ENCODE results near the gene COL16A1. TPM values are rescaled to one million over a fixed set of nuclear protein-coding genes. Genes with fewer than 3 reads are reported as not detected.

Gene COL16A1
- total RNA-seq, 1 donor from 2014 or later = 90.7 TPM

GRCh38 chr1:31627930-31628559 is 75.8 kb downstream of the COL16A1 start:
- Mint-ChIP-seq H3K9me3 (ENCODE audit: unreplicated experiment) (no peaks in the 10 kb centered on the region), H3K27me3 (ENCODE audit: unreplicated experiment) (no peaks in the 10 kb centered on the region), H3K36me3 (ENCODE audit: unreplicated experiment) (peaks cover 35% of the 10 kb centered on the region), H3K27ac (ENCODE audit: unreplicated experiment) (no peak overlapping the region), H3K4me3 (ENCODE audit: unreplicated experiment) (no peak overlapping the region), H3K4me1 (ENCODE audit: unreplicated experiment) (peaks cover 9% of the 10 kb centered on the region)
- DNase-seq (ENCODE audit: extremely low spot score, unreplicated experiment) = no peak
- TF ChIP-seq, protein P1, sequence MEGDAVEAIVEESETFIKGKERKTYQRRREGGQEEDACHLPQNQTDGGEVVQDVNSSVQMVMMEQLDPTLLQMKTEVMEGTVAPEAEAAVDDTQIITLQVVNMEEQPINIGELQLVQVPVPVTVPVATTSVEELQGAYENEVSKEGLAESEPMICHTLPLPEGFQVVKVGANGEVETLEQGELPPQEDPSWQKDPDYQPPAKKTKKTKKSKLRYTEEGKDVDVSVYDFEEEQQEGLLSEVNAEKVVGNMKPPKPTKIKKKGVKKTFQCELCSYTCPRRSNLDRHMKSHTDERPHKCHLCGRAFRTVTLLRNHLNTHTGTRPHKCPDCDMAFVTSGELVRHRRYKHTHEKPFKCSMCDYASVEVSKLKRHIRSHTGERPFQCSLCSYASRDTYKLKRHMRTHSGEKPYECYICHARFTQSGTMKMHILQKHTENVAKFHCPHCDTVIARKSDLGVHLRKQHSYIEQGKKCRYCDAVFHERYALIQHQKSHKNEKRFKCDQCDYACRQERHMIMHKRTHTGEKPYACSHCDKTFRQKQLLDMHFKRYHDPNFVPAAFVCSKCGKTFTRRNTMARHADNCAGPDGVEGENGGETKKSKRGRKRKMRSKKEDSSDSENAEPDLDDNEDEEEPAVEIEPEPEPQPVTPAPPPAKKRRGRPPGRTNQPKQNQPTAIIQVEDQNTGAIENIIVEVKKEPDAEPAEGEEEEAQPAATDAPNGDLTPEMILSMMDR (IDR thresholded peaks at IDR 0.05) = no peak

- peaks cover 9% of the 10 kb centered on the region for H3K4me1 Mint-ChIP-seq (ENCODE audit: unreplicated experiment)
- H3K27me3 Mint-ChIP-seq (ENCODE audit: unreplicated experiment) = no peaks in the 10 kb centered on the region
These were observed 76.4 kb downstream of the COL16A1 start for GRCh38 chr1:31627301-31627929.

GRCh38 chr1:31626223-31627207 is 77.3 kb downstream of the COL16A1 start:
- no peak for DNase-seq (ENCODE audit: extremely low spot score, unreplicated experiment)
- H3K27me3 Mint-ChIP-seq (ENCODE audit: unreplicated experiment) = no peaks in the 10 kb centered on the region
- H3K4me1 Mint-ChIP-seq (ENCODE audit: unreplicated experiment) = peaks cover 9% of the 10 kb centered on the region
- no peak overlapping the region for H3K4me3 Mint-ChIP-seq (ENCODE audit: unreplicated experiment)
- H3K36me3 Mint-ChIP-seq (ENCODE audit: unreplicated experiment) = peaks cover 29% of the 10 kb centered on the region
- H3K27ac Mint-ChIP-seq (ENCODE audit: unreplicated experiment) = no peak overlapping the region
- no peaks in the 10 kb centered on the region for H3K9me3 Mint-ChIP-seq (ENCODE audit: unreplicated experiment)
- TF ChIP-seq, protein P1 (IDR thresholded peaks at IDR 0.05) = no peak

More at GRCh38 chr1:31627301-31627929, 76.4 kb downstream of the COL16A1 start:
- Mint-ChIP-seq H3K27ac (ENCODE audit: unreplicated experiment) (no peak overlapping the region), H3K36me3 (ENCODE audit: unreplicated experiment) (peaks cover 32% of the 10 kb centered on the region), H3K9me3 (ENCODE audit: unreplicated experiment) (no peaks in the 10 kb centered on the region), H3K4me3 (ENCODE audit: unreplicated experiment) (no peak overlapping the region)
- TF ChIP-seq, protein P1 (IDR thresholded peaks at IDR 0.05) = no peak
- DNase-seq (ENCODE audit: extremely low spot score, unreplicated experiment) = no peak

DNA sequence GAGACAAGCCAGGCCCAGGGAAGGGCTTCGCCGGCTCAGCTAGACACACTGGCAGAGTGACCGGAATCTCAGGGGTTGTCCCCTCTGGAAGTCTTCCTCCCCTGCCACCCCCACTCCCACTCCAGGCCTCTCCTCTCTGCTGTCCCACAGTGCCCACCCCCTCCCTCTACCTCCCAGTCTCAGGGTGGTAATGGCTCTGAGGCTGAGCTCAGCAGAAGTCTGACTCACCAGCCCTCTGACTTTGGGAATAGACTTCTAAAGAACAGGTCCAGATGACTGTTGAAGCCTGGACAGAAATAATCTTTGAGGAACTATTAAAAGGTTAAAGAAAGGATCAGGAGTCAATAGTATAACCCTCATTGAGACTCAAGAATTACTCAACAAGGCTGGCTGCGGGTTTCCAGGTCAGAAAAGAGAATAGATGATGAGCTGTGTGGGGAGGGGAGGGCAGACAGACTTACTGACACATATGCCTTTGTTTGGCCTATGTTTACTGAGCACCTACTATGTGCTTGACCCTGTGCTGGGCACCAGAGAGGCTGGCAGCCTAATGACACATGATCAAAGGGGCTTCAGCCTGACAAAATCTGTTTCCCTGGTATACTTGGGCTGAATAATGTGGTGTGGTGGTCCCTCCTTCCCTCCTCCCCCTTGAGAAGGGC is 78.1 kb downstream of the COL16A1 start:
- peaks cover 9% of the 10 kb centered on the region for H3K4me1 Mint-ChIP-seq (ENCODE audit: unreplicated experiment)
- H3K9me3 Mint-ChIP-seq (ENCODE audit: unreplicated experiment) = no peaks in the 10 kb centered on the region
- DNase-seq (ENCODE audit: extremely low spot score, unreplicated experiment) = no peak
- no peak overlapping the region for H3K27ac Mint-ChIP-seq (ENCODE audit: unreplicated experiment)
- no peak overlapping the region for H3K4me3 Mint-ChIP-seq (ENCODE audit: unreplicated experiment)
- TF ChIP-seq, protein P1 (IDR thresholded peaks at IDR 0.05) = no peak
- H3K27me3 Mint-ChIP-seq (ENCODE audit: unreplicated experiment) = no peaks in the 10 kb centered on the region
- H3K36me3 Mint-ChIP-seq (ENCODE audit: unreplicated experiment) = peaks cover 23% of the 10 kb centered on the region
